Measurements from ENCODE around the gene C1QTNF6. TPM values are rescaled to one million over a fixed set of nuclear protein-coding genes. Genes with fewer than 3 reads are reported as not detected.

The C1QTNF6 gene
- total and polyA plus RNA-seq, 2 of the 8 experiments (the other 6 are each of a cell fraction or from before 2014, with no cell fraction given) = 3.1 to 6.5 TPM

DNA sequence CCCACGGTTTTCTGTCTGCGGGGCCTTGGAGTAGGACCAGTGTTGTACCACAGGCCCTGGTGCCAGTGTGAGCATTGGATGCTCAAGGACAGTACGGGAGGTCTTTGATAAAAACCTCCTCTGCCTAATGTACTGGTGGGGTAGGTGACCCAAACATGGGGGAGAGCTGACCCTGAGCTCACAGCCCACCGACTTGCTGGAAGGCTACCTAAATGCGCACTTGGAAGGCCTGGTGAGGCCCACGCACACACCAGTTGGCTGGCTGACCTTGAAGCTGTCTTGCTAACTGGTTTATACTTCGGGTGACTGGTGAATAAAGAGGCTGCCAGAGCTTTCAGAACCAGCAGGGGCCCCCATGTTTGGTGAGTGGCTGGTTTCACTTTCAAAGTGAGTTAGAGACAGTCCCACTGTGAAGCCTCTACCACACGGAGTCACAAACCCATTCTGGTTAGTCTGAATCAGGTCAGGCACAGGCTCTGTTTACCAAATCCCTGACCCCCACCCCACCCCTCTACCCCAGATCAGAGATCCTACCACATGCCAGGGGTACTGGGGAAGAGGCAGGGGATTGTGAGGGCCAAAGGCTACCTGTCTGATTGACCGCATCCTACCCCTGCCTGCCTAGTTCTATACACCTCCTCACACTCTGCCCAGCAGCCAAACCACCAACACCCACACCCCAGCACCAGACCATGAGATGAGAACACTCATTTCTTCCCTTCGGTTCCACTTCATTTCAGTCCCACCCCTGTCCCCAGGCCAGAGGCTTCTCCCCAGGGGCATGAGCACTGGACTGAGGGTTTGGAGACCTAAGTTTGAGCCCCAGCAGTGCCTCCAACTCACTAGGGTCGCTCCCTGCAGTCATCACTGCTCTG lies 25.6 kb downstream of the C1QTNF6 start:
- no peak overlapping the region for H3K4me3 ChIP-seq (ENCODE audit: extremely low read depth in 1 of 4, insufficient read depth in 2 of 4, low read depth in 3 of 4, low read length in 4 of 4)
- no peak overlapping the region for H3K4ac ChIP-seq (replicated peaks; ENCODE audit: insufficient read length, low read depth, low read length)
- no peak for FAIRE-seq
- 0 out of 2 replicates have a peak overlapping the region, but pooled peaks have one; percentile 92 for H2BK15ac ChIP-seq (ENCODE audit: low read length)
- no peaks in the 10 kb centered on the region for H3K36me3 ChIP-seq (ENCODE audit: control insufficient read depth in 2 of 4, insufficient read depth in 4 of 4, low read length in 3 of 4)
- no peak overlapping the region for H3K9ac ChIP-seq (replicated peaks in 1 of 4; ENCODE audit: extremely low read depth in 1 of 4, low read depth in 3 of 4, low read length in 3 of 4)
- 79% methylated on average over 11 of the region's 11 CpGs; no CpG with 5 or more reads in 1 of the 2 experiments for WGBS, 2 experiments (ENCODE audit: extremely low coverage in 1 of 2, insufficient coverage in 1 of 2, insufficient read length in 1 of 2, insufficient replicate concordance in 2 of 2, low coverage in 1 of 2, low lambda C conversion rate in 2 of 2, missing lambda C conversion rate in 1 of 2)
- H2BK20ac ChIP-seq (ENCODE audit: low read length) = no peak overlapping the region
- DNase-seq (ENCODE audit: low read depth in 1 of 2, low spot score in 2 of 2) = no peak
- ChIA-PET POLR2A (ENCODE audit: partially characterized antibody) (interaction anchor here (1.0 to 1.4 kb wide), 2 partner anchors 13 to 24 kb away, joined by 3 read pairs; partner anchors contain the start of gene IL2RB), CTCF (ENCODE audit: partially characterized antibody) (interaction anchor here (0.5 to 7.9 kb wide), 10 partner anchors 18 to 332 kb away, joined by 3 to 77 read pairs (median 4); partner anchors contain the start of gene TMPRSS6)
- H4K20me1 ChIP-seq (replicated peaks in 1 of 2; ENCODE audit: control insufficient read depth in 1 of 2, insufficient read depth in 2 of 2, low read length in 2 of 2) = no peaks in the 10 kb centered on the region
- no peak overlapping the region for H3K14ac ChIP-seq (ENCODE audit: insufficient read length)
- no peak overlapping the region for H3K23ac ChIP-seq (ENCODE audit: insufficient read length)
- TF ChIP-seq, protein P1, sequence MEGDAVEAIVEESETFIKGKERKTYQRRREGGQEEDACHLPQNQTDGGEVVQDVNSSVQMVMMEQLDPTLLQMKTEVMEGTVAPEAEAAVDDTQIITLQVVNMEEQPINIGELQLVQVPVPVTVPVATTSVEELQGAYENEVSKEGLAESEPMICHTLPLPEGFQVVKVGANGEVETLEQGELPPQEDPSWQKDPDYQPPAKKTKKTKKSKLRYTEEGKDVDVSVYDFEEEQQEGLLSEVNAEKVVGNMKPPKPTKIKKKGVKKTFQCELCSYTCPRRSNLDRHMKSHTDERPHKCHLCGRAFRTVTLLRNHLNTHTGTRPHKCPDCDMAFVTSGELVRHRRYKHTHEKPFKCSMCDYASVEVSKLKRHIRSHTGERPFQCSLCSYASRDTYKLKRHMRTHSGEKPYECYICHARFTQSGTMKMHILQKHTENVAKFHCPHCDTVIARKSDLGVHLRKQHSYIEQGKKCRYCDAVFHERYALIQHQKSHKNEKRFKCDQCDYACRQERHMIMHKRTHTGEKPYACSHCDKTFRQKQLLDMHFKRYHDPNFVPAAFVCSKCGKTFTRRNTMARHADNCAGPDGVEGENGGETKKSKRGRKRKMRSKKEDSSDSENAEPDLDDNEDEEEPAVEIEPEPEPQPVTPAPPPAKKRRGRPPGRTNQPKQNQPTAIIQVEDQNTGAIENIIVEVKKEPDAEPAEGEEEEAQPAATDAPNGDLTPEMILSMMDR (IDR thresholded peaks at IDR 0.05; ENCODE audit: control extremely low read depth in 1 of 3, insufficient read depth in 1 of 3, low read depth in 1 of 3, low read length in 3 of 3) = no peak
- no peak for TF ChIP-seq SP1 (IDR thresholded peaks at IDR 0.05; ENCODE audit: low read depth, low read length)
- TF ChIP-seq TAF1 (IDR thresholded peaks at IDR 0.05; ENCODE audit: low read depth, low read length) = no peak
- H3K4me1 ChIP-seq (replicated peaks in 1 of 4; ENCODE audit: control insufficient read depth in 3 of 4, insufficient read depth in 4 of 4, low read length in 3 of 4) = peaks cover 0 to 7% (median 2%) of the 10 kb centered on the region in 4 experiments; a peak in 3 of 7 replicates
- no peak overlapping the region for H4K5ac ChIP-seq (ENCODE audit: insufficient read length, low read depth, low read length)
- H2BK5ac ChIP-seq (ENCODE audit: low read depth, low read length) = no peak overlapping the region
- H3K27ac ChIP-seq (ENCODE audit: low read depth, low read length) = no peak overlapping the region
- H3K18ac ChIP-seq (ENCODE audit: extremely low read depth, low read length) = no peak overlapping the region
- H3K27me3 ChIP-seq (replicated peaks in 1 of 4; ENCODE audit: control insufficient read depth in 3 of 4, extremely low read depth in 1 of 4, insufficient read depth in 3 of 4, low read length in 3 of 4) = no peaks in the 10 kb centered on the region; a peak in 2 of 7 replicates
- no peak overlapping the region for H3K56ac ChIP-seq (replicated peaks; ENCODE audit: insufficient read length, low read depth, low read length)
- no peaks in the 10 kb centered on the region for H3K79me1 ChIP-seq (ENCODE audit: low read depth, low read length)
- H2BK120ac ChIP-seq (replicated peaks; ENCODE audit: low read depth, low read length) = no peak overlapping the region
- no peak overlapping the region; the same call in 1 of the 2 replicates for H4K8ac ChIP-seq (ENCODE audit: extremely low read depth, insufficient read depth, low read length)
- H2AFZ ChIP-seq (ENCODE audit: low read length) = no peak overlapping the region
- no peaks in the 10 kb centered on the region for H3K79me2 ChIP-seq (ENCODE audit: control insufficient read depth in 1 of 2, insufficient read depth in 2 of 2, low read length in 2 of 2)
- H3K4me2 ChIP-seq (ENCODE audit: insufficient read depth in 1 of 2, low read depth in 2 of 2, low read length in 2 of 2) = no peak overlapping the region
- no peak overlapping the region for H2AK5ac ChIP-seq (ENCODE audit: low read depth, low read length)
- H4K91ac ChIP-seq (replicated peaks; ENCODE audit: insufficient read length, low read length) = no peak overlapping the region
- H3K23me2 ChIP-seq (ENCODE audit: low read depth, low read length) = no peaks in the 10 kb centered on the region
- H2BK12ac ChIP-seq (ENCODE audit: low read depth, low read length) = no peak overlapping the region; the same call in 1 of the 2 replicates
- H3K9me3 ChIP-seq (ENCODE audit: insufficient read depth in 2 of 2, low read depth in 1 of 2, low read length in 1 of 2) = peaks cover 5% of the 10 kb centered on the region in 2 experiments; a peak in 2 of 4 replicates

Data from H1 (cell line).